Measurements from ENCODE around the gene ZNF563. TPM values are rescaled to one million over a fixed set of nuclear protein-coding genes. Genes with fewer than 3 reads are reported as not detected.
A peak's percentile ranks its signal among the peaks of the same experiment; 100 is the strongest.

The ZNF563 gene
- total RNA-seq, 1 experiment from 2014 or later: 4.5 TPM

DNA sequence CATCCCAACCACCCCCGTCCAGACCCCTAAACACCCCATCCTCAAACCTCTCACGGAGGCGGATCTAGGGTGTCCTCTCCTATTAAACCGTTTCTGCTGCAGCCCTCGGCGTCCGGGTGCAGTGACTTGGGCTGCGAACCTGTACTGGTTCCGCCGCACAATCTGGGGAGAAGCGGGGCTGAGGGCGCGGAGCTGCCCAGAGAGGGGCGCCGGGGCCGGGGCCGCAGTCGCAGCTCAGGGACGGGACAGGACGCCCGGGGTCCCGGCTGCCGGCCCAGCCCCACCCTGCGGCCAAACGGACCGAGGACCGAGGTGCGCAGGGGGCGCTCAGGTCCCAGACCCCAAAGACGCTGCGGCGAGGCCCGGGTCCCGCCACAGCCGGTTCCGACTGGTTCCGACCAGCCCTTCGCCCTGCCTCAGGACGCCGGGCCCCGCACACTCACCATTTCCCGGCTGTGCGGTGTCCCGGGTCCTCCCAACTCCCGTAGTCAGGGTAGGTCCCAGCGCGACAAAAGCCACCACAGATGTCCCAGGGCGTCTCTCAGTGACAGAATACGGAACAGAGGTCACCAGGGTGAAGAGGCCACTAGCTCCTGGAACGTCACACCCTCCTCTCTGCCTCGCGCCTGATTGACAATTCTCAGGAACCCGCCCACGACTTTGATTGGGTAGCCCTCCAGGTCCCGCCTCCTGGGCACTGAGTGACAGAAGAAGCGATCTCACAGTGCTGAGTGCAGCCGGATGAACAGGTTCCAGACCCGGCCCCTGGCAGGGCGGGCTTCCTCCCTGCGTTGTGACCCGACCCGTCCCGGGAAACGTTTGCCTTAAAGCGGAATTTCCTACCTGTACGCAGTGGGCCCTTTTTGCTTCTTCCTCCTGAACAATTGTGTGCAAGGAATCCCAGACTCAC is 38.9 kb downstream of the ZNF563 start, which contains the start of gene ZNF44 (continued):
- TF ChIP-seq, protein P1, sequence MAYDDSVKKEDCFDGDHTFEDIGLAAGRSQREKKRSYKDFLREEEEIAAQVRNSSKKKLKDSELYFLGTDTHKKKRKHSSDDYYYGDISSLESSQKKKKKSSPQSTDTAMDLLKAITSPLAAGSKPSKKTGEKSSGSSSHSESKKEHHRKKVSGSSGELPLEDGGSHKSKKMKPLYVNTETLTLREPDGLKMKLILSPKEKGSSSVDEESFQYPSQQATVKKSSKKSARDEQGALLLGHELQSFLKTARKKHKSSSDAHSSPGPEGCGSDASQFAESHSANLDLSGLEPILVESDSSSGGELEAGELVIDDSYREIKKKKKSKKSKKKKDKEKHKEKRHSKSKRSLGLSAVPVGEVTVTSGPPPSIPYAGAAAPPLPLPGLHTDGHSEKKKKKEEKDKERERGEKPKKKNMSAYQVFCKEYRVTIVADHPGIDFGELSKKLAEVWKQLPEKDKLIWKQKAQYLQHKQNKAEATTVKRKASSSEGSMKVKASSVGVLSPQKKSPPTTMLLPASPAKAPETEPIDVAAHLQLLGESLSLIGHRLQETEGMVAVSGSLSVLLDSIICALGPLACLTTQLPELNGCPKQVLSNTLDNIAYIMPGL (CRISPR knock-in tag; IDR thresholded peaks at IDR 0.05): peak; percentile 82
- no peak for TF ChIP-seq NR3C1 (CRISPR knock-in tag; conservative IDR thresholded peaks at IDR 0.05; ENCODE audit: low read depth)

- H3K27me3 Mint-ChIP-seq (ENCODE audit: low read depth): no peaks in the 10 kb centered on the region
- peak; percentile 18 for ATAC-seq
- no peaks in the 10 kb centered on the region for H3K9me3 Mint-ChIP-seq
- H3K4me3 Mint-ChIP-seq: peak overlapping the region; percentile 97
- peaks cover 5% of the 10 kb centered on the region; the same call in 1 of the 2 replicates for H3K36me3 Mint-ChIP-seq
- CTCF ChIA-PET: interaction anchor here (1.0 to 1.4 kb wide), 2 partner anchors 72 to 234 kb away, joined by 4 to 6 read pairs; partner anchors contain the start of gene ZNF442
- POLR2A ChIA-PET: interaction anchor here (0.5 to 3.3 kb wide), 4 partner anchors 38 to 596 kb away, joined by 3 to 10 read pairs (median 4); partner anchors contain the start of gene ZNF442
- H3K4me1 Mint-ChIP-seq: peaks cover 24% of the 10 kb centered on the region
- TF ChIP-seq ARID4B (CRISPR knock-in tag; IDR thresholded peaks at IDR 0.05; ENCODE audit: borderline replicate concordance) (no peak), TEAD4 (CRISPR knock-in tag; IDR thresholded peaks at IDR 0.05) (no peak), MLX (CRISPR knock-in tag; IDR thresholded peaks at IDR 0.05) (no peak), CBFB (CRISPR knock-in tag; IDR thresholded peaks at IDR 0.05; ENCODE audit: low read depth) (no peak), E2F5 (CRISPR knock-in tag; IDR thresholded peaks at IDR 0.05) (no peak), GABPB1 (CRISPR knock-in tag; IDR thresholded peaks at IDR 0.05) (peak; percentile 46)
- H3K27ac Mint-ChIP-seq: peak overlapping the region; percentile 95
- peak; percentile 50 for DNase-seq (ENCODE audit: low spot score)
Measured at GRCh38 chr19:12293777-12294248, 39.6 kb downstream of the ZNF563 start.

- Mint-ChIP-seq H3K27ac (no peak overlapping the region), H3K4me1 (peaks cover 7% of the 10 kb centered on the region), H3K27me3 (ENCODE audit: low read depth) (no peaks in the 10 kb centered on the region), H3K4me3 (no peak overlapping the region), H3K9me3 (no peaks in the 10 kb centered on the region), H3K36me3 (peaks cover 7% of the 10 kb centered on the region)
- CTCF ChIA-PET: interaction anchor here (0.6 to 1.0 kb wide), 2 partner anchors 382 to 590 kb away, joined by 3 read pairs; no protein-coding TSS in a partner anchor
- no peak for ATAC-seq
- POLR2A ChIA-PET: interaction anchor here (0.7 kb wide), 2 partner anchors 24 to 29 kb away, joined by 4 to 9 read pairs; no protein-coding TSS in a partner anchor
- no peak for DNase-seq (ENCODE audit: low spot score)
- TF ChIP-seq KAT7 (CRISPR knock-in tag; IDR thresholded peaks at IDR 0.05; ENCODE audit: borderline replicate concordance) (no peak), ATF6 (CRISPR knock-in tag; IDR thresholded peaks at IDR 0.05) (no peak), ELF4 (CRISPR knock-in tag; IDR thresholded peaks at IDR 0.05; ENCODE audit: low read depth) (no peak), GABPB1 (CRISPR knock-in tag; IDR thresholded peaks at IDR 0.05) (no peak), MYBL2 (CRISPR knock-in tag; IDR thresholded peaks at IDR 0.05) (no peak), FOXP1 (CRISPR knock-in tag; IDR thresholded peaks at IDR 0.05; ENCODE audit: borderline replicate concordance) (no peak), STAT6 (CRISPR knock-in tag; conservative IDR thresholded peaks at IDR 0.05; ENCODE audit: low read depth) (no peak)
- TF ChIP-seq, protein P1 (CRISPR knock-in tag; IDR thresholded peaks at IDR 0.05): no peak
Measured at GRCh38 chr19:12289790-12290065, 43.7 kb downstream of the ZNF563 start.
